ENCODE results near the gene CAV1.
A peak's percentile ranks its signal among the peaks of the same experiment; 100 is the strongest.
"Not testable (repeated sequence)": the region's sequence is repeated elsewhere in the genome, so short reads cannot be mapped to it uniquely, and the experiment has no call there.

Gene CAV1

GRCh38 chr7:116524609-116525297 lies at the start of gene CAV1:
CAV1 (plus strand) TSS chr7:116525036; CDS start chr7:116525063, 27 bp downstream.
- DNase-seq, result peak in 7 of 10 donors; percentile 19 to 90 (median 62)

GRCh38 chr7:116477625-116478024 lies 47.2 kb upstream of the CAV1 start:
- DNase-seq, result no peak
- intact Hi-C loops (cut with DNase I), result no loop called here

More at GRCh38 chr7:116524609-116525297, at the start of gene CAV1:
- intact Hi-C loops (cut with DNase I), result loop anchor here (5.0 kb wide), 2 partner anchors 63 to 267 kb away; no protein-coding TSS in a partner anchor

- no peak for DNase-seq
- intact Hi-C loops (cut with DNase I), result no loop called here
Measured at GRCh38 chr7:116478834-116479233, 46.0 kb upstream of the CAV1 start.

GRCh38 chr7:116483271-116483942 lies 41.4 kb upstream of the CAV1 start:
- intact Hi-C loops (cut with DNase I), result no loop called here
- no peak for DNase-seq

- DNase-seq; intact Hi-C loops (cut with DNase I): not testable (repeated sequence)
Measured at GRCh38 chr7:116484389-116484788, 40.4 kb upstream of the CAV1 start.

- DNase-seq, result no peak
- intact Hi-C loops (cut with DNase I), result no loop called here
Measured at GRCh38 chr7:116487907-116488521, 36.8 kb upstream of the CAV1 start.

GRCh38 chr7:116490351-116490750 lies 34.5 kb upstream of the CAV1 start:
- intact Hi-C loops (cut with DNase I), result no loop called here
- DNase-seq, result no peak

GRCh38 chr7:116491887-116492653 lies 32.8 kb upstream of the CAV1 start:
- intact Hi-C loops (cut with DNase I), result no loop called here
- DNase-seq, result no peak

- intact Hi-C loops (cut with DNase I), result no loop called here
- no peak for DNase-seq
Measured at GRCh38 chr7:116492654-116493109, 32.2 kb upstream of the CAV1 start.

GRCh38 chr7:116493449-116493848 lies 31.4 kb upstream of the CAV1 start:
- intact Hi-C loops (cut with DNase I), result no loop called here

GRCh38 chr7:116494472-116494871 lies 30.4 kb upstream of the CAV1 start:
- intact Hi-C loops (cut with DNase I), result no loop called here
- no peak for DNase-seq

More at GRCh38 chr7:116493449-116493848, 31.4 kb upstream of the CAV1 start:
- DNase-seq, result no peak

GRCh38 chr7:116495736-116496135 lies 29.1 kb upstream of the CAV1 start:
- intact Hi-C loops (cut with DNase I), result no loop called here
- DNase-seq, result no peak

- DNase-seq, result no peak
- intact Hi-C loops (cut with DNase I), result no loop called here
Measured at GRCh38 chr7:116496653-116497052, 28.2 kb upstream of the CAV1 start.

- no peak for DNase-seq
- intact Hi-C loops (cut with DNase I), result no loop called here
Measured at GRCh38 chr7:116497708-116498107, 27.1 kb upstream of the CAV1 start.

GRCh38 chr7:116499168-116500077 lies 25.4 kb upstream of the CAV1 start, which contains the start of gene CAV2:
CAV2 (plus strand) TSS chr7:116499738; CDS start chr7:116499782, 44 bp downstream.
- intact Hi-C loops (cut with DNase I), result no loop called here
- peak in 7 of 10 donors; percentile 6 to 81 (median 36) for DNase-seq

GRCh38 chr7:116500078-116500853 lies 24.6 kb upstream of the CAV1 start:
- peak in 4 of 10 donors; percentile 10 to 74 (median 66) for DNase-seq
- intact Hi-C loops (cut with DNase I), result no loop called here

- intact Hi-C loops (cut with DNase I), result no loop called here
- no peak for DNase-seq
Measured at GRCh38 chr7:116501425-116502167, 23.2 kb upstream of the CAV1 start.
